SJCRH30 (cell line): ENCODE data around the gene CREG1. TPM values are rescaled to one million over a fixed set of nuclear protein-coding genes. Genes with fewer than 3 reads are reported as not detected.

Experiments
- DNase-seq, 2 experiments: peaks; one replicate each; pipeline ENCODE4 v3.0.0-alpha.2; 2015 to 2020
- H3K27ac ChIP-seq: fragments of 250-450 bp; sonication (Bioruptor Pico); 2 replicates; pipeline ENCODE4 v1.5.1; 2020; ENCODE audit warnings: mild to moderate bottlenecking, moderate library complexity
- H3K27me3 ChIP-seq: fragments of 250-450 bp; sonication (Bioruptor Pico); 2 replicates; pipeline ENCODE4 v1.5.1; 2020; ENCODE audit warnings: mild to moderate bottlenecking, moderate library complexity
- H3K36me3 ChIP-seq: fragments of 250-450 bp; sonication (Bioruptor Pico); 2 replicates; pipeline ENCODE4 v1.5.1; 2020; ENCODE audit warnings: mild to moderate bottlenecking, moderate library complexity
- H3K4me1 ChIP-seq: fragments of 250-450 bp; sonication (Bioruptor Pico); 2 replicates; pipeline ENCODE4 v1.5.1; 2020; ENCODE audit warnings: mild to moderate bottlenecking, moderate library complexity
- H3K4me3 ChIP-seq: fragments of 250-450 bp; sonication (Bioruptor Pico); 2 replicates; pipeline ENCODE4 v1.5.1; 2020; ENCODE audit warnings: mild to moderate bottlenecking, moderate library complexity
- H3K9me3 ChIP-seq: fragments of 250-450 bp; sonication (Bioruptor Pico); replicated peaks from 2 replicates; pipeline ENCODE4 v1.5.1; 2020; ENCODE audit warnings: mild to moderate bottlenecking, moderate library complexity
- total RNA-seq: library from RNA; depleted of rRNA; stranded (reverse); fragments of >200 nt; shearing (Covaris generic); gene quantifications from 2 replicates; pipeline ENCODE4 v1.2.3, GENCODE V29; 2014; rRNA removed

CREG1 gene
- total RNA-seq, 1 experiment from 2014 or later = 39.4 TPM

DNA sequence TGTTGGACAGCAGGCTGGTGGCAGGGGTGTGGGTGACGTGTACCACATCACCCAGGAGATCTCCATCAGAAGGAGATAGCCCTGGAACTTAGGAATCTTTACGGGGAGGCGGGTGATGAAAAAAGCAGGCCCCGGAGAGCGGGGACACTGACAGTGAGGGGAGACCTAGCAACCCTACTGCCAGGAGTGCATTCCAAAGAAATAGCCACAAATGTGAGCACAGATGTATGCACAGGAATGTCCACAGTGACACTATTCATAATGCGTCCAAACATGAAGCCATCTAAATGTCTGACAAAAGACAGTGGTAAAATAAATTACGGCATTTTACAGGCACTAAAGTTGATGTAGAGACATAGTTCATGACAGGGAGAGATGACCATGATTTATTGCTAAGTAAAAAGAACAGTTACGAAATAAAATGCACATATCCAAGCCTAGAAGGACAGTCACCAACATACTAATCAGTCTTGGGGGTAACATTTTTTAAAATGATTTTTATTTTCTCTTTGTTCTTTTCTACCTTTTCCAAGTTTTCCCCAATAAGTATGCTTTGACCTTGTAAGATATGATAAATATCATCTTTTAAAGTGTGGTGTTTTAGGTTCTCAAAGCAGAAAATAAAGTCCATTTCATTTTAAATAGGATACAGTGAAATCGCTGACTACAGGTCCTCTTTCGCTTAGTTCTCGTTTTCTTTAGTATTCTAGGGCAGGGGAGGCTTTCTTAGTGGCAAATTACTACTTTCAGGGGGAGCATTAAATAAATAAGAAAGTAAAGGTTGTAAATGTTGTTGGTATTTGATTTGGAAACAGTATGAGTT, 56.6 kb downstream of the CREG1 start:
- no peaks in the 10 kb centered on the region for H3K27me3 ChIP-seq
- H3K4me1 ChIP-seq = peaks cover 10% of the 10 kb centered on the region
- H3K9me3 ChIP-seq = no peaks in the 10 kb centered on the region
- H3K27ac ChIP-seq = no peak overlapping the region
- no peak overlapping the region for H3K4me3 ChIP-seq
- no peaks in the 10 kb centered on the region for H3K36me3 ChIP-seq
- DNase-seq = no peak

DNA sequence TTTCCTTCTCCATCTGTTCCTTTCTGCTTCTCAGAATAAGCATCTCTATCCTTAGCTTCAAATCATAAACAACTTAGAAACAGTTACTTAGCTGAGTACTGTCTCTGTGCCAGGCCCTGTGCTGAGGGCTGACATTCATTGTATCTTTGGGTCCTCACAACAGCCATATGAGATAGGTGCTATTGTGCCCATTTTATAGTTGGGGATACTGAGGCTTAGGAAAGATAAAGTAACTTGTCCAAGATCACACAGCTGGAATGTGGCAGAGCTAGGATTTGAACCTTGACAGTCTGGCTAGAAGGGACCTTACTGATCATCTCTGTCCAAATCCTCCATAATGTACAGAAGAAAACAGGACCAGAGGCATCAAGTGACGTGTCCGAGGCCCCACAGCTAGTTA, 60.2 kb downstream of the CREG1 start:
- 0 out of 2 replicates have a peak, but pooled peaks cover 3% of the 10 kb centered on the region for H3K4me1 ChIP-seq

DNA sequence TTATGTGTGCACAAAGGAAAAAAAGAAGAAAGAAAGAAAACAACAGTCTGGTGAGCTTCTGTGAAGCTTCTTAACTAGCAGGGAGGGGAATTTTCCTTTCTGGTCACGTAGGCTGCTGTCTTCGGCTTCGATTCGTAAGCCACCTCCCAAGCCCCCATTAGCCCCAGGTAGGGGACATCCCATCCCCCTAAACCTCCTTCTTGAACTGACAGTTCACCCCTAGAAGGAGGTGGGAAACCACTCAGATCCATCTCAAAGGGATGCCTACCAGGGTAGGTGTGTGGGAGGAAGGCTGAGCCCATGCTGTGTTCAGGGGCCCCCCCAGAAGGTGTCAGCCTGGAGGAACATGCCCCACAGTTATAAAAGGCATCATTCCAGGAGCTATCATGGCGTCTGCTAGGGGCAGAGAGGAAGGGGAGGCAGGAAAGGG, 61.1 kb downstream of the CREG1 start:
- Histone ChIP-seq H3K36me3 (no peaks in the 10 kb centered on the region), H3K27ac (no peak overlapping the region), H3K27me3 (no peaks in the 10 kb centered on the region), H3K4me1 (0 out of 2 replicates have a peak, but pooled peaks cover 3% of the 10 kb centered on the region), H3K9me3 (no peaks in the 10 kb centered on the region), H3K4me3 (no peak overlapping the region)
- no peak for DNase-seq

More for the DNA sequence above, 60.2 kb downstream of the CREG1 start:
- Histone ChIP-seq H3K27ac (no peak overlapping the region), H3K27me3 (no peaks in the 10 kb centered on the region), H3K9me3 (no peaks in the 10 kb centered on the region), H3K36me3 (no peaks in the 10 kb centered on the region), H3K4me3 (no peak overlapping the region)
- DNase-seq = no peak

DNA sequence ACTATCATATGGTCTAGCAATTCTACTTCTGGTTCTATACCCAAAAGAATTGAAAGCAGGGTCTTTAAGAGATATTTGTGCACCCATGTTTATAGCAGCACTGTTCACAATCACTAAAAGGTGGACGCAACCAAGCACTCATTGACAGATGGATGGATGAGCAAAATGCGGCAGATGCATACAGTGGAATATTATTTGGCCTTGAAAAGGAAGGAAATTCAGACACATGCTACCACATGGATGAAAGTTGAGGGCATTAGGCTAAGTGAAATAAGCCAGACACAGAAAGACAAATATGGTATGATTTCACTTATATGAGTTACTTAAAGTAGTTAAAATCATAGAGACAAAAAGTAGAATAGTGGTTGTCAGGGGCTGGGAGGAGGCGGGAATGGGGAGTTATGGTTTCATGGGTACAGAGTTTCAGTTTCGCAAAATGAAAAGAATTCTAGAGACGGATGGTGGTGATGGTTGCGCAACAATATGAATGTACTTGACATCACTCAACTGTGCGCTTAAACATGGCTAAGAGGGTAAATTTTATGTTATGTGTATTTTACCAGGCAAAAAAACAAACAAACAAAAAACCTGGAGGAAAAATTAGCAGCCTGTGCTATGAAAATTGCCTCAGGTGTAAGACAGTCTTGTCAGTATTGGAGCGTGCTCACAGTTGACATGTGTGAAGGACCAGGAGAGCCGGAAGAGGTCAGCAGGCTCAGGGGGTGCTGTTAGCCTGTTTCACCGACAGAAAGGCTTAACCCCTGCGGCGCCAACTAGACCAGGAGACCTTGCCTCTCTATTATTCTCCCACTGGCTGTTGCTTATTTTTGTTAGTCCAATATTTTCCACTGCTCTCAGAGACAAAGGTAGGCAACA, 61.7 kb downstream of the CREG1 start:
- no peak for DNase-seq
- H3K27me3 ChIP-seq = no peaks in the 10 kb centered on the region
- no peaks in the 10 kb centered on the region for H3K36me3 ChIP-seq
- H3K27ac ChIP-seq = no peak overlapping the region
- no peaks in the 10 kb centered on the region for H3K9me3 ChIP-seq
- no peak overlapping the region for H3K4me3 ChIP-seq
- 0 out of 2 replicates have a peak, but pooled peaks cover 3% of the 10 kb centered on the region for H3K4me1 ChIP-seq

Other genes with a start within 250 kb of the CREG1 start
- 1.1 TPM in 2 replicates for gene CD247, start 35.2 kb downstream of the CREG1 start, total RNA-seq
- 0.16 and 0.20 TPM in 2 replicates for gene RCSD1, start 76.5 kb upstream of the CREG1 start, total RNA-seq
- 57.9 and 63.0 TPM in 2 replicates for gene MPZL1, start 168.2 kb upstream of the CREG1 start, total RNA-seq